Measurements from ENCODE around the gene RHOV.

- TF ChIP-seq CTCF (IDR thresholded peaks at IDR 0.05) (peak in 4 of 6 experiments; percentile 16 to 66 (median 44)), POLR2A (IDR thresholded peaks at IDR 0.05) (peak; percentile 91 to 95)
Measured at GRCh38 chr15:40828447-40829036, 45.5 kb downstream of the RHOV start, which contains the start of gene PPP1R14D.
